Measurements from ENCODE around the gene PLXDC2. TPM values are rescaled to one million over a fixed set of nuclear protein-coding genes. Genes with fewer than 3 reads are reported as not detected.

Gene PLXDC2
- total and polyA plus RNA-seq, 7 donors, result 1.8 to 44.6 (median 18.2) TPM

- TF ChIP-seq EP300 (IDR thresholded peaks at IDR 0.05) (no peak), POLR2A (IDR thresholded peaks at IDR 0.05) (no peak), CTCF (IDR thresholded peaks at IDR 0.05) (no peak), POLR2AphosphoS5 (IDR thresholded peaks at IDR 0.05) (no peak)
- Histone ChIP-seq H3K4me1 (peaks cover 0 to 20% (median 10%) of the 10 kb centered on the region in 4 donors), H3K36me3 (no peaks in the 10 kb centered on the region), H3K27ac (no peak overlapping the region), H3K4me3 (no peak overlapping the region), H3K27me3 (peaks cover 0 to 27% (median 0%) of the 10 kb centered on the region in 3 donors), H3K9me3 (no peaks in the 10 kb centered on the region)
- no peak for DNase-seq
- intact Hi-C loops (cut with DNase I), result loop anchor here (5.0 to 10.0 kb wide), 2 partner anchors 954 to 1042 kb away; no protein-coding TSS in a partner anchor
- 80 to 91% methylated on average over 3 of the region's 3 CpGs for WGBS, 2 donors
Observed at GRCh38 chr10:19812976-19813375, 3.3 kb upstream of the PLXDC2 start.

- Histone ChIP-seq H3K9me3 (no peaks in the 10 kb centered on the region), H3K27ac (peak overlapping the region; percentile 85 to 89 (median 88)), H3K36me3 (no peaks in the 10 kb centered on the region), H3K4me3 (peak overlapping the region; percentile 49 to 87 (median 84)), H3K27me3 (peaks cover 0 to 35% (median 0%) of the 10 kb centered on the region in 3 donors), H3K4me1 (peaks cover 0 to 29% (median 18%) of the 10 kb centered on the region in 4 donors)
- intact Hi-C loops (cut with DNase I), result loop anchor here (5.0 to 10.0 kb wide), 2 partner anchors 107 to 1040 kb away; no protein-coding TSS in a partner anchor
- no peak for DNase-seq
- no peak for TF ChIP-seq POLR2A (IDR thresholded peaks at IDR 0.05)
- peak in 2 of 4 donors; percentile 4 to 7 for TF ChIP-seq POLR2AphosphoS5 (IDR thresholded peaks at IDR 0.05)
- WGBS, 2 donors, result 1 to 2% methylated on average over 33 of the region's 33 CpGs
Observed at GRCh38 chr10:19815036-19815730, 1.0 kb upstream of the PLXDC2 start.

GRCh38 chr10:19815731-19816410 is 361 bp upstream of the PLXDC2 start:
- intact Hi-C loops (cut with DNase I), result loop anchor here (5.0 to 10.0 kb wide), 2 partner anchors 106 to 1039 kb away; no protein-coding TSS in a partner anchor
- H3K27me3 ChIP-seq, result peaks cover 0 to 35% (median 0%) of the 10 kb centered on the region in 3 donors
- H3K4me3 ChIP-seq, result peak overlapping the region; percentile 49 to 87 (median 84)
- H3K4me1 ChIP-seq, result peaks cover 0 to 29% (median 18%) of the 10 kb centered on the region in 4 donors
- H3K9me3 ChIP-seq, result no peaks in the 10 kb centered on the region
- no peaks in the 10 kb centered on the region for H3K36me3 ChIP-seq
- TF ChIP-seq EP300 (IDR thresholded peaks at IDR 0.05) (no peak), POLR2A (IDR thresholded peaks at IDR 0.05) (peak in 1 of 2 donors; percentile 34), CTCF (IDR thresholded peaks at IDR 0.05) (no peak), POLR2AphosphoS5 (IDR thresholded peaks at IDR 0.05) (peak; percentile 59 to 88 (median 76))
- DNase-seq, result peak; percentile 91
- 0 to 2% methylated on average over 57 of the region's 57 CpGs for WGBS, 2 donors
- peak overlapping the region; percentile 85 to 89 (median 88) for H3K27ac ChIP-seq

GRCh38 chr10:19817231-19817933 is 1.1 kb downstream of the PLXDC2 start:
- H3K4me1 ChIP-seq, result peaks cover 0 to 29% (median 18%) of the 10 kb centered on the region in 4 donors
- DNase-seq, result peak; percentile 72
- intact Hi-C loops (cut with DNase I), result loop anchor here (5.0 to 10.0 kb wide), 2 partner anchors 105 to 1037 kb away; no protein-coding TSS in a partner anchor
- no peaks in the 10 kb centered on the region for H3K36me3 ChIP-seq
- peak overlapping the region; percentile 85 to 89 (median 88) for H3K27ac ChIP-seq
- TF ChIP-seq CTCF (IDR thresholded peaks at IDR 0.05) (no peak), EP300 (IDR thresholded peaks at IDR 0.05) (no peak), POLR2AphosphoS5 (IDR thresholded peaks at IDR 0.05) (peak in 1 of 4 donors; percentile 9), POLR2A (IDR thresholded peaks at IDR 0.05) (peak in 1 of 2 donors; percentile 15)
- H3K4me3 ChIP-seq, result peak overlapping the region; percentile 49 to 87 (median 84)
- H3K9me3 ChIP-seq, result no peaks in the 10 kb centered on the region
- peaks cover 0 to 35% (median 0%) of the 10 kb centered on the region in 3 donors for H3K27me3 ChIP-seq
- WGBS, 2 donors, result 1% methylated on average over 27 of the region's 27 CpGs
